Renal cortex interstitium (tissue), 11 donors: ENCODE data around the gene MLLT3. TPM values are rescaled to one million over a fixed set of nuclear protein-coding genes. Genes with fewer than 3 reads are reported as not detected.

Source experiments
- DNase-seq, 11 donors: peaks; one replicate each; pipeline ENCODE4 v3.0.0-alpha.2; 2013; ENCODE audit warnings: low read depth in 9 of 11, low spot score in 4 of 11; ENCODE audit errors: extremely low read depth in 1 of 11
- polyA plus RNA-seq, 3 donors: library from polyadenylated mRNA; unstranded; fragments of 120-200 nt; gene quantifications; one replicate each; pipeline ENCODE4 v1.2.1, GENCODE V29; 2013; ENCODE audit not compliant: insufficient read length in 3 of 3

Gene MLLT3
- polyA plus RNA-seq, 3 donors = 27.5 to 34.1 (median 32.6) TPM

- no peak for DNase-seq
Observed at GRCh38 chr9:20504930-20505329, 117.4 kb downstream of the MLLT3 start.

DNA sequence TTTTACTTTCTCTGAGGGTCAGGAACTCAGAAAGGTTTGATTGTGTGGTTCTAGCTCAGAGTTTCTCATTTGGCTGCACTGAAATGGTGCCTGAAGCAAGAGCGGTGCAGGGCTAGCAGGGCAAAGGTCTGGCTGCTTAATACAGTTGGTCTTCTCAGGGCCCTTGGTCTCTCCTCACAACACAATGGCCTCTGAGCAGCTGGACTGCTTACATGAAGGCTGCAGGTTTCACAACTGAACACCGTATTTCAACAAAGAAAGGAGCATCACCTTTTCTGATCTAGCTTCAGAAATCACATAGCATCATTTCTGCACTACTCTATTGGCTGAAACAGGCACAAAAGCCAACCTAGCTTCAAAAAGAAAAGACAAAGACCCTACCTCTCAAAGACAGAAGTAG lies 122.2 kb downstream of the MLLT3 start:
- DNase-seq = no peak

- DNase-seq = no peak
Observed at GRCh38 chr9:20499013-20499412, 123.3 kb downstream of the MLLT3 start.

GRCh38 chr9:20496328-20496727 lies 126.0 kb downstream of the MLLT3 start:
- DNase-seq = no peak

GRCh38 chr9:20495098-20495497 lies 127.2 kb downstream of the MLLT3 start:
- DNase-seq = no peak

- no peak for DNase-seq
Observed at GRCh38 chr9:20494035-20494434, 128.3 kb downstream of the MLLT3 start.

GRCh38 chr9:20492772-20493171 lies 129.5 kb downstream of the MLLT3 start:
- no peak for DNase-seq

GRCh38 chr9:20491612-20492011 lies 130.7 kb downstream of the MLLT3 start:
- no peak for DNase-seq

- no peak for DNase-seq
Observed at GRCh38 chr9:20490246-20490834, 132.0 kb downstream of the MLLT3 start.

GRCh38 chr9:20488691-20489090 lies 133.6 kb downstream of the MLLT3 start:
- no peak for DNase-seq

DNA sequence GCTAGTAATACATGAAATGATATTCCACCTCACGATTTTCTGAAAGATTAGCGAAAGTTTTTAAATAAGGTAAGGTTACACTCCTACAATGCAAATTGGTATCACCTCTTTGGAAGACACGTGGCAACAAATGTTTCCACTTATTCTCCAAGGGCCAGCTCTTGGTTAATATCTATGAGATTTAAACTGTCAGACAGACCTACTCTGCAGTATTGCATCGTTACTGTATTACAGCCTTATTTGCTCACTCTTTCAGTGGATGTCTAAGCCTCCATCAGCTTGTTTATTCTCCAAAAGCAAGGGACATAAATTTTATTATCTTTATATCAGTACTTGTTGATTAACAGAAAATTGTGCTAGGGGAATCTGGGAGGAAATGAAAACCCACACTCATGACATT lies 135.7 kb downstream of the MLLT3 start:
- DNase-seq = no peak

DNA sequence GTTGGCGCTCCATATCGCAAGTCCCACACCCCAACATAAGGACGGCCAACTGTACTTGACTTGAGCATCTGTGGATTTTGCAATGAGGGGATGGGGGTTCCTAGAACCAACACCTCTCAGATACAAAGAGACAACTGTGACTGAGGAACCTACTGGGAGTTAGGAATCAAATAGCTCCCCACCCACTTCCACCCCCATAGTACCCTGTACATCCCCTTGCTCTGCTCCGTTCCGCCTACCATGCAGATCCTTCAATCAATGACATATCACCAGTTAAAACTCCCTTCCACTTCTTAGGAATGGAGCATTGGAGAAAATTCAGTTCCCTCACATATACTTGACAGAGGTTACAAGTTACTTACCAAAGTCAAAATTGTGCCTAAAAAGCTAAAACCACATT lies 140.9 kb downstream of the MLLT3 start:
- DNase-seq = no peak

DNA sequence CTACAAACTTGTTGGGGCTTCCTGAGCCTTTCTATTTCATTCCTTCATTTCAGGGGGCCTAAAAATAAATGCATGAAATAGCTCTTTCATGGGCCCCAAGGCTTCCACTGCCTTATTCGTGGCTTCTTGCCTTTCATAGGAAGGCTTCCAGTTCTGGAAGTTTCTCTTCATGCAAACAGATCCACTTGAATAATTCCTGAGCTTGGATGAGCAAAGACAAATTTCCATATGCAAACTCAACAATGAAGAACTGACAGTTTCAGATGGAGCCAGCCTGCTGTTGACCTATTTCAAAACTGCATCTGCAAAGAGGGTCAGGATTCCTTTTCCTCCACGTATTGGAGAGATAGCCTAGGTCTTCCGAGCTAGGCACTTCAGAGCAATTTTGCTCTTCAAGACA lies 142.1 kb downstream of the MLLT3 start:
- no peak for DNase-seq

DNA sequence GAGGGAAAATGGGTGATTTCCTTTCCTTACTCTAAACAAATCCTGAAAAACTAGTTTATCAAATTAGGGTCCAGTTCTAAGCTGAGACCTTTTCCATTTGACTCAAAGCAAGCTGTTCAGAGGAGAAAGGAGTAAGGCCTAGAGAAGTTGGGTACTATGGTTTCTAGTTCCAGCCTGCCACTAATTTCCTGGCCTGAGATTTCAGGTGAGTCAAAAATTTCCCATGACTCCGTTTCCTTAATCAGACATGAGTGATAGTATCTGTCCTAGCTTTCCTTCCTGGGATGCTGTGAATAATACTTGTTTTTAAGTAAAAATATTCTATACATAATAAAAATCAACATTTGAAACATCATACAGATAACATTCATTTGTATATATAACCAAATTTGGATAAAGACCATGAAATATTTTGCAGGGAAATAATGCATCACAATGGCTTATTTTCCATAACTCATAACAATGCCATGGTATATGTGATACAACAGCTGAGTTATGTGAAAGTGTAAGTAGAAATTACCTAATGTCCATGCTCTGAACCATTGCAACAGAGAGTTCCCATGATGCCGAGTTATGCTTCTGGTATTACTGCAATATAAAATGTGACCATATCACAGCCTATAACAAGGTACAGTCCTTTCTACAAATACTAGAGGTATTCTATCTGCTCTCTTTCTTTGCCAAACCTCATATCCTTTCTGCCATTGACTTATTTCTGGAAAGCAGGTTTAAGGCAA lies 142.7 kb downstream of the MLLT3 start:
- no peak for DNase-seq

DNA sequence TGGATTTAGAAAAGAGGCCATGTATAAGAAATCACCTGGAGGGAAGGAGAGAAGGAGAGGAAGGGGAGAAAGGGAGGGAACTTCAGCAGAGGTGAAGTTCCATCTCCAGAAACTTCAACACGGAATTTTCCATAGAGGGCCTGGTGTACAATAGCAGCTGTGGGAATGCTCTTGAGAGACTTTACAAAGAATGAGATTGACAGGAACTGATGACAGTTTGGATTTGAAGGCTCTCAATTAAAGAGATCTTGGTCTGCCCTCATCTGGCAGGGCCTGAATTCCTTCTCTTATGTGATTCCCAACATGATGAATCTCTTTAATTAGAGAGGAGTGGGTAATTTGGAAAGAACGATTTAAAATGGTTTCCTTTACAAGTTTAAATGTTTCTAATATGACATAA lies 143.5 kb downstream of the MLLT3 start:
- DNase-seq = no peak

DNA sequence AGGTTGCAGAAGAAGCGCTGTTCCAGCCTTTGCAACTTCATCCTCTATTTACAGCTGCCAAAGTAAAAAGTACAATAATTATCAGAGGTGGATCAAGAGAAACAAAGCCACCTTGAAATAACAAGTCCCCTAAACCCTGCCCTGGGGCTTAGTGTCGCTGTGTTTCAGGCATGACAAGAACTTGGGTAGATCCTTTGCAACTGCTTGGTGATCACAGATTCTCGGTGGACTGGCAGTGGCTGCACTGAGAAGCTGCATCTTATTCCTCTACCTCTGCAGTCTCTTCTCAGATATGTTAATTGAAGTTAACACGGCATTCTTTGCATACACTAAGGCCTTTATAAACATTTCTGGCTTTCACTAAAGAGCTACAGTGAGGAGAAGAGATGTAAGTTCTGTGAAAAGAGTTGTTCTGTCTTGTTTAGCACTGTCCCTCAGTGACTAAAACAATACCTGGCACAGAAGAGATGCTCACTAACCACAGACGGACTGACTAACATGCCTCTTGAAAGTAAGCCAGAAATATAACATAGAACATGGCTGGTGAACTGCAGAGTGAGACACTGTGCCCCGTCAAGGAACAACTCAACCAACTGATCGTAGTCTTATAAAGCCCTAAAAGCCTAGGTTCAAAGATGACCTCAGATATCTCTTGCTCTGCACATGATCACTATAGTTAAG lies 144.2 kb downstream of the MLLT3 start:
- no peak for DNase-seq

DNA sequence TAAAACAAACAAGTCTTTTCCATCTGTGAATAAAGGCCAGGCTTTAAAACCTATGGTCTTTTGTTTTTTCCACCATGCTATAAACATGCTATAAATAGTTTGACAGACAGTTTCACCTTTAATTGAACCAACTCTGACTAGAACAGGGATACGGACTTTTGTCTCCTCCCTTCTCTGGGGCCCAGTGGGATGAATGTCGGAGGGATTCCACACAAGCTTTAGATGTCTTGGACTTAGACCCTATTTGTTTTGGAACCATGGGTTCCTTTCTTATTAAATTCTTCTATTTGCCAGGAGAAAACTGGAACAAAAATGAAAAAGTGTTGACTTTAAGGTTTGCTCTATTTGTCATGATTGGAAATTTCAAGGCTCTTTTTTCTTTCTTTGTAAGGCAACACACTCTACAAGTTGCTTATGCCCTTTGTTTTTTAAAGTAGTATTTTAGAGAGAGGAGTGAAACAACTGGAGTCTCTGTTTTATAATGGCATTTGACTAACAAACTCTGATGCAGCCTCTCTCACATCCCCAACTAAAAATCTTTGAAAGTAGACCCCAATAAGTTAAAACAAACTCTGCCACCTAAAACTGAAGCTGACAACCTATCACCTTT lies 145.3 kb downstream of the MLLT3 start:
- peak; percentile 33 to 80 (median 50) for DNase-seq

- no peak for DNase-seq
Observed at GRCh38 chr9:20474496-20474895, 147.8 kb downstream of the MLLT3 start.

DNA sequence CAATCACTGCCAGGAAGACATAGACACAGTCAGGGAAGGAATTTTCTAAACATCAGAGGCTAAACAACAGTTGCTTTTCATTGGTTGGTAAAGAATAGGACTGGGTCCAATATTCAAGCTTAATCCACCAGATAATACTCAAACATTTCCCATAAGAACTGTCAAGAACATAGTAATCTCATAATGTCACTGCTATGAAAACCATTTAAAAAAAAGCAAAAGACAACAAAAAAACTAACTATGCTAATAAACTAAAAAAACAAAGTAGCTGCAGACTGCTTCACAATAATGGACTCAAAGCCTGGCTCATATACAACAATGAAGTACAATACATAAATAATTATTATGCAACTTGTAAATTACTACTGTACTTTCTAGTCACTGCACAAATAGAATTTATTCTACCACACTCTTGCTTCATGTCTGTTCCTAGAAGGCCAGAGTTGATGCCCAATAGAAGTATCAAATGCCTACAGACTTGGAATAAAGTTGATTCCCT lies 148.7 kb downstream of the MLLT3 start:
- peak in 1 of 11 donors; percentile 15 for DNase-seq
